PC-9 (cell line): ENCODE results near the gene WIPI1. TPM values are rescaled to one million over a fixed set of nuclear protein-coding genes. Genes with fewer than 3 reads are reported as not detected.

Experiments used
- BruUV-seq: library from RNA; stranded (reverse); fragments of 400-500 nt; replicated peaks from 2 replicates; lab custom pipeline; 2021; lab: Mats Ljungman, UMichigan
- CTCF ChIA-PET: fragments of 300-600 bp; sonication (Branson Sonifier 250); formaldehyde crosslinking; loops from one replicate; lab custom pipeline; 2022; ENCODE audit warnings: antibody characterized with exemption; lab: Charles Lee
- POLR2A ChIA-PET: fragments of 300-600 bp; sonication (Branson Sonifier 250); formaldehyde crosslinking; loops from one replicate; lab custom pipeline; 2022; ENCODE audit warnings: antibody characterized with exemption; ENCODE audit not compliant: unreplicated experiment; lab: Charles Lee
- DNase-seq, 2 experiments: peaks; one replicate each; pipeline versions ENCODE4 v3.0.0 to v3.0.0-alpha.2; 2015 to 2022; ENCODE audit warnings: mixed read lengths in 1 of 2
- H2AFZ ChIP-seq: fragments of 200-600 bp; sonication (generic); 2 replicates; pipeline ENCODE4 v1.8.1; 2017; ENCODE audit warnings: antibody characterized with exemption
- H3F3A ChIP-seq: fragments of 200-600 bp; sonication (generic); 2 replicates; pipeline ENCODE4 v1.8.1; 2017; ENCODE audit warnings: antibody characterized with exemption, mild to moderate bottlenecking, low read depth; ENCODE audit not compliant: insufficient read depth
- H3K27ac ChIP-seq: fragments of 200-600 bp; sonication (generic); 2 replicates; pipeline ENCODE4 v1.6.1; 2016; ENCODE audit warnings: mixed run types
- H3K27me3 ChIP-seq: fragments of 200-600 bp; sonication (generic); 2 replicates; pipeline ENCODE4 v1.6.1; 2016; ENCODE audit warnings: low read depth, mixed run types; ENCODE audit not compliant: insufficient read depth
- H3K36me3 ChIP-seq: fragments of 200-600 bp; sonication (generic); 2 replicates; pipeline ENCODE4 v1.6.1; 2016; ENCODE audit warnings: low read depth, mixed run types
- H3K4me1 ChIP-seq: fragments of 200-600 bp; sonication (generic); replicated peaks from 2 replicates; pipeline ENCODE4 v1.6.1; 2016; ENCODE audit warnings: mixed run types; ENCODE audit not compliant: insufficient read depth
- H3K4me2 ChIP-seq: fragments of 200-600 bp; sonication (generic); 2 replicates; pipeline ENCODE4 v1.6.1; 2017; ENCODE audit warnings: mixed run types
- H3K4me3 ChIP-seq: fragments of 200-600 bp; sonication (generic); 2 replicates; pipeline ENCODE4 v1.6.1; 2016; ENCODE audit warnings: mixed run types
- H3K79me2 ChIP-seq: fragments of 200-600 bp; sonication (generic); 2 replicates; pipeline ENCODE4 v1.6.1; 2017; ENCODE audit warnings: low read depth, mixed run types
- H3K9me2 ChIP-seq: fragments of 200-600 bp; sonication (generic); 2 replicates; pipeline ENCODE4 v1.8.1; 2017; ENCODE audit warnings: mild to moderate bottlenecking; ENCODE audit not compliant: insufficient read depth
- H3K9me3 ChIP-seq: fragments of 200-600 bp; sonication (generic); 2 replicates; pipeline ENCODE4 v1.8.1; 2016; ENCODE audit warnings: low read depth; ENCODE audit not compliant: insufficient read depth
- H4K20me1 ChIP-seq: fragments of 200-600 bp; sonication (generic); 2 replicates; pipeline ENCODE4 v1.8.1; 2017; ENCODE audit not compliant: insufficient read depth
- EZH2 ChIP-seq: fragments of 200-600 bp; sonication (generic); IDR thresholded peaks from 2 replicates; pipeline ENCODE4 v1.8.0; 2017; ENCODE audit warnings: antibody characterized with exemption, low read depth
- intact Hi-C: fragments of 100-400 bp; cut with micrococcal nuclease; formaldehyde crosslinking; loops from one replicate; pipeline ENCODE4 v1.10.0; 2022; ENCODE audit not compliant: unreplicated experiment
- total RNA-seq: library from RNA; stranded (reverse); gene quantifications from 2 replicates; pipeline ENCODE4 v1.2.3, GENCODE V29; 2021
- TF ChIP-seq, protein P1 (sequence below): fragments of 200-600 bp; sonication (generic); conservative IDR thresholded peaks from 2 replicates; pipeline ENCODE4 v1.6.1; 2017; ENCODE audit warnings: mixed run types, antibody characterized with exemption, mild to moderate bottlenecking, moderate library complexity

The WIPI1 gene
- total RNA-seq, 1 experiment from 2014 or later, result 11.2 TPM

DNA sequence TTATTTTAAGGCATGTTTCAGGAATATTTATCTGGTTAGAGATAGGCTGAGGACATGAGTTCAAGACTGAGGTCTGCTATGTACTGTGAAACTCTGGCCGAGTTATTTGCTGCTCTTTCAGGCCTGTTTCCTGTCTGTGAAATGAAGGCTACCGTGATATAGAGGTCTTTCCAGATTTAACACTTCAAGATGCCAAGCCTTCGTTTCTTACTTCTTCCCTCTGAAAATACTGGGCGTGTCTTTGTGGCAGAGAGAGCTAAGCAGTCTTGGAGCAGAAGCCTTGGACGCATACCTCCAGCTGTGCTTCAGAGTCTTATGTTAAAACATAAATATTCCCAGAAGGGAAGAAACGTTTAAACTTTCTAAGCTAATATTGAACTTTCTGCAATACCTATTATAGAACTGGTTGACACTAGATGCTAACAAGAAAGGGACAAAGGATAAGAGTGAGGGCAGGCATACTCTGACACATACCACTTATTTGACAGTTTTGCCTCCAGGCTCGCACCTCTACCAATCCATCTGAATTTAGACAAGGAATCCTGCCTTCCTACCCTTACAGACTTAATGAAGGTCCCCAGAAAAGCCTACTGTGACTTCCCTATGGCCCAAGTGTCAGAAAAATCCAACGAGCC is 17.5 kb downstream of the WIPI1 start:
- H3K36me3 ChIP-seq, result no peaks in the 10 kb centered on the region
- no peaks in the 10 kb centered on the region for H3K27me3 ChIP-seq
- no peaks in the 10 kb centered on the region for H3K79me2 ChIP-seq
- CTCF ChIA-PET, result no interaction called here
- no peak overlapping the region for H2AFZ ChIP-seq
- no peaks in the 10 kb centered on the region for H3K9me3 ChIP-seq
- POLR2A ChIA-PET, result no interaction called here
- no peak overlapping the region for H3K27ac ChIP-seq
- intact Hi-C loops, result no loop called here
- H3K4me2 ChIP-seq, result no peak overlapping the region
- peaks cover 7% of the 10 kb centered on the region; the same call in 1 of the 2 replicates for H3K4me1 ChIP-seq
- H3K4me3 ChIP-seq, result no peak overlapping the region
- no peaks in the 10 kb centered on the region for H4K20me1 ChIP-seq
- BruUV-seq, result no TSS peak
- no peak for TF ChIP-seq EZH2
- TF ChIP-seq, protein P1, sequence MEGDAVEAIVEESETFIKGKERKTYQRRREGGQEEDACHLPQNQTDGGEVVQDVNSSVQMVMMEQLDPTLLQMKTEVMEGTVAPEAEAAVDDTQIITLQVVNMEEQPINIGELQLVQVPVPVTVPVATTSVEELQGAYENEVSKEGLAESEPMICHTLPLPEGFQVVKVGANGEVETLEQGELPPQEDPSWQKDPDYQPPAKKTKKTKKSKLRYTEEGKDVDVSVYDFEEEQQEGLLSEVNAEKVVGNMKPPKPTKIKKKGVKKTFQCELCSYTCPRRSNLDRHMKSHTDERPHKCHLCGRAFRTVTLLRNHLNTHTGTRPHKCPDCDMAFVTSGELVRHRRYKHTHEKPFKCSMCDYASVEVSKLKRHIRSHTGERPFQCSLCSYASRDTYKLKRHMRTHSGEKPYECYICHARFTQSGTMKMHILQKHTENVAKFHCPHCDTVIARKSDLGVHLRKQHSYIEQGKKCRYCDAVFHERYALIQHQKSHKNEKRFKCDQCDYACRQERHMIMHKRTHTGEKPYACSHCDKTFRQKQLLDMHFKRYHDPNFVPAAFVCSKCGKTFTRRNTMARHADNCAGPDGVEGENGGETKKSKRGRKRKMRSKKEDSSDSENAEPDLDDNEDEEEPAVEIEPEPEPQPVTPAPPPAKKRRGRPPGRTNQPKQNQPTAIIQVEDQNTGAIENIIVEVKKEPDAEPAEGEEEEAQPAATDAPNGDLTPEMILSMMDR, result no peak
- H3K9me2 ChIP-seq, result no peaks in the 10 kb centered on the region
- DNase-seq, result no peak
- peaks cover 12% of the 10 kb centered on the region; the same call in 1 of the 2 replicates for H3F3A ChIP-seq

DNA sequence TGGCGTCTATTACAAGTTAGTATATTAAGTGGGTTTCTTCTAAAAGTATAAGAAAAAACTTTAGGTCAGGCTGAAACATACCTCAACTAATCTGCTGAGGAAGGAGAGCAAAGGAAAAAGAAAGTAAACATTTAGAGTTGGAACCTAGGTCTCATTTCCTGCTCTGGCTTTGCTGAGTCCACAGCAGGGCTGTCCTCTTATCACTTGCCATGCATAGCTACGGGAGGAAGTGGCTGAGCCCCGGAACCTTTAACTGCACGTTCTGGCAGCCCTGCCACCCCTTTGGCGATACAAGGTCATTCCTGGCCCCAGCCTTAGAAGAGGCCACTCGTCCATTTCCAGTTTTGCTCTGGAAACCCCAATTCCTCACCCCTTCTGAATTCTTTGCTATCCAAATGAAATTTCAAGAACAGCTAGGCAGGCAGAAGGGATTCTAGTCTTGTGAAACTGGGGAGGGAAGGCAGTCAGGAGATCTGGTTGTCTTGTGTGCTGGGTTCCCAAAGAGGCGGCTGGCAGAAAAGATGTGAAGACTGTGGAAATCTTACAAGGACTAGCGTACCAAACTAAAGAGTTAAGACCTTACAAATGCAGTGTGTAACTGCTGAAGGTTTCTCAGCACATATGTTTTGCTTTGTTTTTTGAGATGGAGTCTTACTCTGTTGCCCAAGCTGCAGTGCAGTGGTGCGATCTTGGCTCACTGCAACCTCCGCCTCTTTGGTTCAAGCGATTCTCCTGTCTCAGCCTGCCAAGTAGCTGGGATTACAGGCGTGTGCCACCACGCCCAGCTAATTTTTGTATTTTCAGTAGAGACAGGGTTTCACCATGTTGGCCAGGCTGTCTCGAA is 19.1 kb downstream of the WIPI1 start:
- no peaks in the 10 kb centered on the region for H3K9me3 ChIP-seq
- no peaks in the 10 kb centered on the region for H3K79me2 ChIP-seq
- BruUV-seq, result no TSS peak
- H3K9me2 ChIP-seq, result no peaks in the 10 kb centered on the region
- no peaks in the 10 kb centered on the region for H4K20me1 ChIP-seq
- no peak overlapping the region for H3K4me2 ChIP-seq
- CTCF ChIA-PET, result interaction anchor here (0.7 kb wide), 1 partner anchor 437 kb away, joined by 3 read pairs; no protein-coding TSS in a partner anchor
- no peak for TF ChIP-seq EZH2
- TF ChIP-seq, protein P1, result no peak
- H3F3A ChIP-seq, result peaks cover 12% of the 10 kb centered on the region; the same call in 1 of the 2 replicates
- no peaks in the 10 kb centered on the region for H3K36me3 ChIP-seq
- POLR2A ChIA-PET, result no interaction called here
- no peak overlapping the region for H2AFZ ChIP-seq
- H3K4me1 ChIP-seq, result peaks cover 7% of the 10 kb centered on the region; the same call in 1 of the 2 replicates
- DNase-seq, result no peak
- intact Hi-C loops, result loop anchor here (2.0 kb wide), 1 partner anchor 237 kb away; no protein-coding TSS in a partner anchor
- no peak overlapping the region for H3K27ac ChIP-seq
- no peaks in the 10 kb centered on the region for H3K27me3 ChIP-seq
- H3K4me3 ChIP-seq, result no peak overlapping the region
